Measurements from ENCODE around the gene ZNF768. TPM values are rescaled to one million over a fixed set of nuclear protein-coding genes. Genes with fewer than 3 reads are reported as not detected.

ZNF768 gene
- total and polyA plus RNA-seq, 2 donors, result 17.7 to 50.6 TPM

Small RNA genes within 50 kb of the gene (small RNA-seq; reads per million reads assigned to genes)
- gene MIR4518, result not detected
- gene RNU7-61P, result not detected

Other genes starting within 250 kb of the ZNF768 start
- gene CD2BP2, start 171.3 kb downstream of the ZNF768 start, total RNA-seq, result 20.0 TPM
- gene CD2BP2, start 171.3 kb downstream of the ZNF768 start, polyA plus RNA-seq, result 50.2 TPM
- 18.9 TPM for gene TBC1D10B, start 156.1 kb downstream of the ZNF768 start, total RNA-seq
- 29.5 TPM for gene TBC1D10B, start 156.1 kb downstream of the ZNF768 start, polyA plus RNA-seq
- gene MYL11, start 151.8 kb downstream of the ZNF768 start, total RNA-seq, result 165 TPM
- 1.4 TPM for gene MYL11, start 151.8 kb downstream of the ZNF768 start, polyA plus RNA-seq
- gene SEPTIN1, start 144.0 kb downstream of the ZNF768 start, total RNA-seq, result 0.37 TPM
- 3.5 TPM for gene SEPTIN1, start 144.0 kb downstream of the ZNF768 start, polyA plus RNA-seq
- 6.7 TPM for gene ZNF48, start 131.1 kb downstream of the ZNF768 start, total RNA-seq
- gene ZNF48, start 131.1 kb downstream of the ZNF768 start, polyA plus RNA-seq, result 10.2 TPM
- gene ZNF771, start 119.0 kb downstream of the ZNF768 start, total RNA-seq, result 5.2 TPM
- gene ZNF771, start 119.0 kb downstream of the ZNF768 start, polyA plus RNA-seq, result 18.6 TPM
- gene DCTPP1, start 96.5 kb downstream of the ZNF768 start, total RNA-seq, result 8.0 TPM
- 36.7 TPM for gene DCTPP1, start 96.5 kb downstream of the ZNF768 start, polyA plus RNA-seq
- 7.1 TPM for gene SEPHS2, start 80.7 kb downstream of the ZNF768 start, total RNA-seq
- gene SEPHS2, start 80.7 kb downstream of the ZNF768 start, polyA plus RNA-seq, result 45.8 TPM
- gene ITGAL, start 53.8 kb downstream of the ZNF768 start, total RNA-seq, result 4.1 TPM
- 1.8 TPM for gene ITGAL, start 53.8 kb downstream of the ZNF768 start, polyA plus RNA-seq
- 13.3 TPM for gene ZNF747, start 8.3 kb upstream of the ZNF768 start, total RNA-seq
- 11.9 TPM for gene ZNF747, start 8.3 kb upstream of the ZNF768 start, polyA plus RNA-seq
- gene ZNF764, start 31.8 kb upstream of the ZNF768 start, total RNA-seq, result 5.7 TPM
- gene ZNF764, start 31.8 kb upstream of the ZNF768 start, polyA plus RNA-seq, result 8.1 TPM
- 10.0 TPM for gene ZNF688, start 45.1 kb upstream of the ZNF768 start, total RNA-seq
- 15.6 TPM for gene ZNF688, start 45.1 kb upstream of the ZNF768 start, polyA plus RNA-seq
- gene ZNF785, start 59.1 kb upstream of the ZNF768 start, total RNA-seq, result 15.7 TPM
- gene ZNF785, start 59.1 kb upstream of the ZNF768 start, polyA plus RNA-seq, result 7.5 TPM
- 5.6 TPM for gene ZNF689, start 83.8 kb upstream of the ZNF768 start, total RNA-seq
- 8.8 TPM for gene ZNF689, start 83.8 kb upstream of the ZNF768 start, polyA plus RNA-seq
- 6.9 TPM for gene PRR14, start 124.4 kb upstream of the ZNF768 start, total RNA-seq
- gene PRR14, start 124.4 kb upstream of the ZNF768 start, polyA plus RNA-seq, result 55.3 TPM
- 18.8 TPM for gene FBRS, start 131.9 kb upstream of the ZNF768 start, total RNA-seq
- 52.3 TPM for gene FBRS, start 131.9 kb upstream of the ZNF768 start, polyA plus RNA-seq
- 15.0 TPM for gene SRCAP, start 172.6 kb upstream of the ZNF768 start, total RNA-seq
- gene SRCAP, start 172.6 kb upstream of the ZNF768 start, polyA plus RNA-seq, result 20.3 TPM
- 9.1 TPM for gene PHKG2, start 221.9 kb upstream of the ZNF768 start, total RNA-seq
- 28.9 TPM for gene PHKG2, start 221.9 kb upstream of the ZNF768 start, polyA plus RNA-seq
- gene CFAP119, start 235.5 kb upstream of the ZNF768 start, total RNA-seq, result 1.3 TPM
- 3.1 TPM for gene CFAP119, start 235.5 kb upstream of the ZNF768 start, polyA plus RNA-seq
- gene RNF40, start 235.8 kb upstream of the ZNF768 start, total RNA-seq, result 47.3 TPM
- gene RNF40, start 235.8 kb upstream of the ZNF768 start, polyA plus RNA-seq, result 57.6 TPM

All from urinary bladder (tissue), 2 donors.